ENCODE data around the gene GIPC3.

Gene GIPC3

DNA sequence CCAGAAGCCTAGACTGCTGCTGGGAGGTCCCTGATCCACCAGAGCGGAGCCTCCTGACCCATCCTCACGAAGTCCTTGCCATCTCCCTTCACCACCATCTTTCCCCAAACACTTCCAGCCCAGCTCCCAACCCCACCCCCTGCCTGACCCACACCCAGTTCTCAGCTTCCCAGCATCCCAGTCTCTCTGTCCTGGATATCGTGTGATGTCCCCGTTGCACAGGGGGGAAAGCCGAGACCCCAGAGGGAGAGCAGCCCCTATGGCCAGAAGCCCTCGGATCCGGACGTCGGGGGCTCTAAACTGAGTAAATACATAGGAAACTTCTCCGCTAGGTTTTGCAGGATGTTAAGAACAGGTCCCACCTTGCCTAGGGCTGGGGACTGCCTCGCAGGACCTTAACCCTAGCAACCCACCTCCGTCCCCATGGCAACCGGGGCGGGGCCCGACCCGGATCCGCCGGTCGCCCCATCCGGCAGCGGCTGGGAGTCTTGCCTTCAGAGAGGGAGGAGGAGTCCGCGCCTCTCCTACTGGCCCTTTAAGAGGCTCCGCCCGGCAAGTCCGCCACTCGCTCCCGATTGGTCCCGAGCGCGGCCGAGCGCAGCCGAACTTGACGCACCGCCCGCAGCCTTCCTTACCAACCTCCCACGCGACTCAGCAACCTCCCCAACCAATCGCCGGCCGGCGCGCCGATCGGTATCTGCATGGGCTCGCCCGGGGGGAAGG lies 13.0 kb upstream of the GIPC3 start:
- H3K4me1 ChIP-seq (ENCODE audit: control insufficient read depth in 1 of 2, insufficient read depth in 1 of 2, low read depth in 1 of 2, low read length in 1 of 2), result peaks cover 22 to 28% of the 10 kb centered on the region in 2 experiments
- H3K9me3 ChIP-seq, result no peaks in the 10 kb centered on the region
- H3K27me3 ChIP-seq, result no peaks in the 10 kb centered on the region
- TF ChIP-seq, protein P1, sequence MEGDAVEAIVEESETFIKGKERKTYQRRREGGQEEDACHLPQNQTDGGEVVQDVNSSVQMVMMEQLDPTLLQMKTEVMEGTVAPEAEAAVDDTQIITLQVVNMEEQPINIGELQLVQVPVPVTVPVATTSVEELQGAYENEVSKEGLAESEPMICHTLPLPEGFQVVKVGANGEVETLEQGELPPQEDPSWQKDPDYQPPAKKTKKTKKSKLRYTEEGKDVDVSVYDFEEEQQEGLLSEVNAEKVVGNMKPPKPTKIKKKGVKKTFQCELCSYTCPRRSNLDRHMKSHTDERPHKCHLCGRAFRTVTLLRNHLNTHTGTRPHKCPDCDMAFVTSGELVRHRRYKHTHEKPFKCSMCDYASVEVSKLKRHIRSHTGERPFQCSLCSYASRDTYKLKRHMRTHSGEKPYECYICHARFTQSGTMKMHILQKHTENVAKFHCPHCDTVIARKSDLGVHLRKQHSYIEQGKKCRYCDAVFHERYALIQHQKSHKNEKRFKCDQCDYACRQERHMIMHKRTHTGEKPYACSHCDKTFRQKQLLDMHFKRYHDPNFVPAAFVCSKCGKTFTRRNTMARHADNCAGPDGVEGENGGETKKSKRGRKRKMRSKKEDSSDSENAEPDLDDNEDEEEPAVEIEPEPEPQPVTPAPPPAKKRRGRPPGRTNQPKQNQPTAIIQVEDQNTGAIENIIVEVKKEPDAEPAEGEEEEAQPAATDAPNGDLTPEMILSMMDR (IDR thresholded peaks at IDR 0.05), result peak; percentile 59
- peak overlapping the region; percentile 83 to 99 for H3K4me3 ChIP-seq (ENCODE audit: low read depth in 1 of 2, low read length in 1 of 2)
- peak overlapping the region; percentile 86 for H3K27ac ChIP-seq
- H3K36me3 ChIP-seq, result no peaks in the 10 kb centered on the region

DNA sequence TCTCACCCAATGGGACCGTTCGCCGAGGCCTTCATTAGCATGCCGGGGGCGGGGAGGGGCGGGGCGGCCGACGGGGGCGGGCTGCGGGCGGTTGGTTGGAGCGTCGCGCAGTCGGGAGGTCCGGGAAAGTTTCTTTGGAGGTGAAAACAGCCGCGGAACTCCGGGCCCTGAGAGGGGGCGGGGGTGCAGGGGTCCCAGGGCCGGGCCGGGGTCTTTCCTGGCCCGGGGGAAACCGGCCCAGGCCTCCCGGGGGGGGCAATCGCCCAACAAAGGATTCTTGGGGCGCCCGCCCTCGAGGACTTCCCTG lies 12.5 kb upstream of the GIPC3 start, which contains the start of gene HMG20B:
Gene HMG20B (plus strand): TSS at position 90 of the 307 bp plus-strand sequence. CDS start 366 bp downstream, outside the sequence.
- no peaks in the 10 kb centered on the region for H3K27me3 ChIP-seq
- TF ChIP-seq, protein P1 (IDR thresholded peaks at IDR 0.05), result no peak
- H3K27ac ChIP-seq, result peak within 1 kb of the TSS; percentile 86
- peaks cover 22 to 28% of the 10 kb centered on the region in 2 experiments for H3K4me1 ChIP-seq (ENCODE audit: control insufficient read depth in 1 of 2, insufficient read depth in 1 of 2, low read depth in 1 of 2, low read length in 1 of 2)
- peaks cover 3% of the 10 kb centered on the region for H3K36me3 ChIP-seq
- H3K9me3 ChIP-seq, result no peaks in the 10 kb centered on the region
- H3K4me3 ChIP-seq (ENCODE audit: low read depth in 1 of 2, low read length in 1 of 2), result peak within 1 kb of the TSS; percentile 83 to 99

DNA sequence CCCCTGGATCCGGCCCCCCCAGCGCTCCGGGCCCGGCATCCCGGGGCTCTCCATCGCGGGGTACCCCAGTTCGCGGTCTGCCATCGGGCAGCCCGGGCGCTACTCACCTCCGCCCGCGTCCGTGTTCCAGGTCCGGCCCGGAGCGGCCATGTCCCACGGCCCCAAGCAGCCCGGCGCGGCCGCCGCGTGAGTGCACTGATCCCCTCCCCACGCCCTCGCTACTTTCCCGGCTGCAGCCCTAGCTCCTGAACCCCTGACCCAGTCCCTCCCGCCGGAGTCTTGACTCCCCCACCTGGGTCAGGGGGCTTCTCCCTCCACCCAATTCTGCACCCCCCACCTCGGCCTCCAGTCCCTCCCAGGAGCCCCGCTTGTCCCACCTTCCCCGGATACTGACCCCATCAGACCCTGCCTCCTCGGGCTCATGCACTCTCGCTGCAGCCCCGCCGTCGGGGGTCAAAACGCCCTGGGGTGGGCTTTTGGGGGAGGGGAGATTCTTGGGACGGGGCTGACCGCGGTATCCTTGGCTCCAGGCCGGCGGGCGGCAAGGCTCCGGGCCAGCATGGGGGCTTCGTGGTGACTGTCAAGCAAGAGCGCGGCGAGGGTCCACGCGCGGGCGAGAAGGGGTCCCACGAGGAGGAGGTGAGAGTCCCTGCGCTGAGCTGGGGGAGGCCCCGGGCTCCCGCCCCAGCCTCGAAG lies 12.0 kb upstream of the GIPC3 start:
- no peaks in the 10 kb centered on the region for H3K9me3 ChIP-seq
- peak overlapping the region; percentile 86 for H3K27ac ChIP-seq
- TF ChIP-seq, protein P1 (IDR thresholded peaks at IDR 0.05), result no peak
- peak overlapping the region; percentile 83 to 99 for H3K4me3 ChIP-seq (ENCODE audit: low read depth in 1 of 2, low read length in 1 of 2)
- H3K27me3 ChIP-seq, result no peaks in the 10 kb centered on the region
- H3K36me3 ChIP-seq, result peaks cover 5% of the 10 kb centered on the region
- peaks cover 22 to 28% of the 10 kb centered on the region in 2 experiments for H3K4me1 ChIP-seq (ENCODE audit: control insufficient read depth in 1 of 2, insufficient read depth in 1 of 2, low read depth in 1 of 2, low read length in 1 of 2)

DNA sequence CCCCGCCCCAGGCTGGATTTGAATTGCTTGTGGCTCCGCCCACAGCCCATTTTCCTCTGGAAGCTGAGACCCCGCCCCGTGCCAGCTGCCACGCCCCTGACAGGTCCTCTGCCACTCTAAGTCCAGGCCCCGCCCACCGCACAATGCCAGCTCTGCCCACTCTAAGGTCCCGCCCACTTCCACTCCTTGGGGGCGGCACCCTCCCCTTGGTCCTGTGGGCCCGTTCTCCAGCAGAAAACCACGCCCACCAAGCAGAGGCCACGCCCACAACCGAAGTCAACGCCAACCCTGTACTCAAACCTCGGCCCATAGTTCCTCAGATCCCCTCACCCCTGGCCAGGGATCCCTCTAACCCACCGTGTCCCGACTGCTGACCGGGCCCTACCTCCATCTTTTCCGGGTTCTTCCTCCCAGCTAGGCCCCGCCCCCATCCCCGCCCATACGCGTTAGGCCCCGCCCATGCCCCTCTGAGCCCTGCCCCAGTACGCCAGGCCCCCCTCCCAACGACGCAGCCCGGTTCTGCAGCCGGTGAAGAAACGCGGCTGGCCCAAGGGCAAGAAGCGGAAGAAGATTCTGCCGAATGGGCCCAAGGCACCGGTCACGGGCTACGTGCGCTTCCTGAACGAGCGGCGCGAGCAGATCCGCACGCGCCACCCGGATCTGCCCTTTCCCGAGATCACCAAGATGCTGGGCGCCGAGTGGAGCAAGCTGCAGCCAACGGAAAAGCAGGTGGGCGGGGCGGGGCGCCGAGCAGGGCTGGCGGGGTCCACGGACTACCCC lies 11.2 kb upstream of the GIPC3 start:
- no peaks in the 10 kb centered on the region for H3K9me3 ChIP-seq
- TF ChIP-seq, protein P1 (IDR thresholded peaks at IDR 0.05), result no peak
- peak overlapping the region; percentile 83 to 99 for H3K4me3 ChIP-seq (ENCODE audit: low read depth in 1 of 2, low read length in 1 of 2)
- peaks cover 22 to 28% of the 10 kb centered on the region in 2 experiments for H3K4me1 ChIP-seq (ENCODE audit: control insufficient read depth in 1 of 2, insufficient read depth in 1 of 2, low read depth in 1 of 2, low read length in 1 of 2)
- H3K27me3 ChIP-seq, result no peaks in the 10 kb centered on the region
- peak overlapping the region; percentile 86 for H3K27ac ChIP-seq
- H3K36me3 ChIP-seq, result peaks cover 5% of the 10 kb centered on the region

DNA sequence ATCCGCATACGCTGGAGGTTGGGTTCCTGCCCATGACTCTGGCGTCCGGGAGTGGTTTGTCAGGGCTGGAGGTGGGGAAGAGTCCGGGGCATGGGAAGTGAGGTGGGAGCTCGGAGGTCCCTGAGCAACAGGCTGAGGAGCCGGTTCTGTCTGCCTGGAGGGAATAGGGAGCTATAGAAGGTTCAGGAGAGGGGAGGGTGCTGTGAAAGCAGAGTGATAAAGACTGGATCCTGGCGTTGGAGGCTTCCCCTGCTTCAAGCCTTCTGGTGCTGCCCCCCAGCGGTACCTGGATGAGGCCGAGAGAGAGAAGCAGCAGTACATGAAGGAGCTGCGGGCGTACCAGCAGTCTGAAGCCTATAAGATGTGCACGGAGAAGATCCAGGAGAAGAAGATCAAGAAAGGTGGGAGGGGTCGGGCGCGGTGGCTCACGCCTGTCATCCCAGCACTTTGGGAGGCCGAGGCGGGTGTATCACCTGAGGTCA lies 10.0 kb upstream of the GIPC3 start:
- H3K27ac ChIP-seq, result peak overlapping the region; percentile 3

More for the DNA sequence above, 10.0 kb upstream of the GIPC3 start:
- H3K9me3 ChIP-seq, result no peaks in the 10 kb centered on the region
- H3K36me3 ChIP-seq, result peaks cover 5% of the 10 kb centered on the region
- H3K27me3 ChIP-seq, result no peaks in the 10 kb centered on the region
- peaks cover 22 to 28% of the 10 kb centered on the region in 2 experiments for H3K4me1 ChIP-seq (ENCODE audit: control insufficient read depth in 1 of 2, insufficient read depth in 1 of 2, low read depth in 1 of 2, low read length in 1 of 2)
- H3K4me3 ChIP-seq (ENCODE audit: low read depth in 1 of 2, low read length in 1 of 2), result no peak overlapping the region
- TF ChIP-seq, protein P1 (IDR thresholded peaks at IDR 0.05), result no peak
